Right atrium auricular region (tissue), 2 donors: Measurements from ENCODE around the gene OTP. TPM values are rescaled to one million over a fixed set of nuclear protein-coding genes. Genes with fewer than 3 reads are reported as not detected.

Experiments used
- DNase-seq: peaks from one replicate; pipeline ENCODE4 v3.0.0-alpha.2; 2019; ENCODE audit warnings: low spot score
- H3K27ac ChIP-seq, 2 donors: fragments of 200-600 bp; sonication (generic); 1 replicate in 1 of 2; 2 replicates in 1 of 2; pipeline ENCODE4 v1.5.1; 2016 to 2019
- H3K27me3 ChIP-seq, 2 donors: fragments of 200-600 bp; sonication (generic); one replicate each; pipeline versions ENCODE4 v1.5.1 to v1.6.0; 2017 to 2019
- H3K36me3 ChIP-seq: fragments of 200-600 bp; sonication (generic); one replicate; pipeline ENCODE4 v1.5.1; 2016
- H3K4me1 ChIP-seq, 2 donors: fragments of 200-600 bp; sonication (generic); one replicate each; pipeline versions ENCODE4 v1.5.1 to v1.6.0; 2017 to 2019
- H3K4me3 ChIP-seq, 2 donors: fragments of 200-600 bp; sonication (generic); 1 replicate in 1 of 2; 2 replicates in 1 of 2; pipeline ENCODE4 v1.5.1; 2017 to 2019; ENCODE audit warnings: mild to moderate bottlenecking in 1 of 2, moderate library complexity in 1 of 2
- H3K9me3 ChIP-seq, 2 donors: fragments of 200-600 bp; sonication (generic); one replicate each; pipeline ENCODE4 v1.5.1; 2019
- CTCF ChIP-seq, 2 donors: fragments of 200-600 bp; sonication (generic); IDR thresholded peaks; one replicate each; pipeline ENCODE4 v1.5.1; 2019; ENCODE audit warnings: antibody characterized with exemption in 2 of 2
- total RNA-seq, 2 donors: library from RNA; depleted of rRNA; stranded (reverse); fragments of >200 nt; gene quantifications; one replicate each; pipeline ENCODE4 v1.1.0, GENCODE V29; 2016

The OTP gene
- total RNA-seq, 2 donors from 2014 or later, result not detected

- no peak overlapping the region for H3K4me3 ChIP-seq
- H3K9me3 ChIP-seq, result no peaks in the 10 kb centered on the region
- peaks cover 0 to 24% of the 10 kb centered on the region in 2 donors for H3K4me1 ChIP-seq
- no peaks in the 10 kb centered on the region for H3K36me3 ChIP-seq
- TF ChIP-seq CTCF (IDR thresholded peaks at IDR 0.05), result peak; percentile 51 to 60
- peaks cover 41 to 53% of the 10 kb centered on the region in 2 donors for H3K27me3 ChIP-seq
- H3K27ac ChIP-seq, result no peak overlapping the region
- DNase-seq, result no peak
Observed at GRCh38 chr5:77645158-77645994, 6.9 kb upstream of the OTP start.

- H3K36me3 ChIP-seq, result no peaks in the 10 kb centered on the region
- no peak overlapping the region for H3K27ac ChIP-seq
- peaks cover 47 to 61% of the 10 kb centered on the region in 2 donors for H3K27me3 ChIP-seq
- no peaks in the 10 kb centered on the region for H3K9me3 ChIP-seq
- peaks cover 0 to 27% of the 10 kb centered on the region in 2 donors for H3K4me1 ChIP-seq
- no peak for DNase-seq
- H3K4me3 ChIP-seq, result no peak overlapping the region
- TF ChIP-seq CTCF (IDR thresholded peaks at IDR 0.05), result no peak
Observed at GRCh38 chr5:77644371-77645157, 6.1 kb upstream of the OTP start.

GRCh38 chr5:77643654-77644370, 5.3 kb upstream of the OTP start:
- no peak overlapping the region for H3K4me3 ChIP-seq
- H3K4me1 ChIP-seq, result peaks cover 0 to 31% of the 10 kb centered on the region in 2 donors
- no peaks in the 10 kb centered on the region for H3K9me3 ChIP-seq
- DNase-seq, result no peak
- no peaks in the 10 kb centered on the region for H3K36me3 ChIP-seq
- H3K27me3 ChIP-seq, result peaks cover 54 to 68% of the 10 kb centered on the region in 2 donors
- H3K27ac ChIP-seq, result no peak overlapping the region
- TF ChIP-seq CTCF (IDR thresholded peaks at IDR 0.05), result no peak

- DNase-seq, result no peak
- Histone ChIP-seq H3K4me3 (no peak overlapping the region), H3K9me3 (no peaks in the 10 kb centered on the region), H3K36me3 (no peaks in the 10 kb centered on the region), H3K27ac (no peak overlapping the region), H3K27me3 (peaks cover 61 to 76% of the 10 kb centered on the region in 2 donors), H3K4me1 (peaks cover 0 to 40% of the 10 kb centered on the region in 2 donors)
- no peak for TF ChIP-seq CTCF (IDR thresholded peaks at IDR 0.05)
Observed at GRCh38 chr5:77642738-77643653, 4.5 kb upstream of the OTP start.
